Thyroid gland (tissue), 4 donors: ENCODE results near the gene AMZ1.
"Not testable (repeated sequence)": the region's sequence is repeated elsewhere in the genome, so short reads cannot be mapped to it uniquely, and the experiment has no call there.

Experiments
- POLR2A ChIP-seq, 2 donors: fragments of 450-650 bp; IDR thresholded peaks; one replicate each; pipeline ENCODE4 v1.6.1; 2017; ENCODE audit warnings: antibody characterized with exemption in 2 of 2, mild to moderate bottlenecking in 2 of 2, moderate library complexity in 1 of 2
- TF ChIP-seq, protein P1 (sequence below), 6 experiments: fragments of 200-600 bp in 3 of 6; fragments of 450-650 bp in 3 of 6; sonication (generic) in 3 of 6; IDR thresholded peaks; one replicate each; pipeline ENCODE4 v1.5.1; 2016 to 2019; ENCODE audit warnings: antibody characterized with exemption in 6 of 6, mild to moderate bottlenecking in 2 of 6, inconsistent platforms in 1 of 6, moderate library complexity in 1 of 6

DNA sequence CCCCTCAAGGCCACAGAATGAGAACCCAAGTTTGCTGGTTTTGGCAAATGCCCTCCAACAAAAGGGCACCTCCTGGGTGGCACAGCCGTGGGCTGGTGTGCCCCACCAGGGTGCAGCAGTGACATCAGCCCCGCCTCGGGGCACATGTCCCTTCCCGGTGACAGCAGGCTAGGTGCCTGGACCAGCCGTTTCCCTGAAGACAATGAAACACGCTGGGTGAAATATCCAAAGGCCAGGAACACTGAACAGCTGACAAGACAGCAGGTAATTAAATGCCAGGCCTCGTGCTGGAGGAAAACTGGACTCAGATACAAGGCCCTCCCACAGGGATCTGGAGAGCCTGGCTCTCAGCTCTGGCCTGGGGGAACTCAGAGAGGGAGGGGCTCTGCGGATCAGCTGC is 11.4 kb upstream of the AMZ1 start:
- TF ChIP-seq, protein P1, sequence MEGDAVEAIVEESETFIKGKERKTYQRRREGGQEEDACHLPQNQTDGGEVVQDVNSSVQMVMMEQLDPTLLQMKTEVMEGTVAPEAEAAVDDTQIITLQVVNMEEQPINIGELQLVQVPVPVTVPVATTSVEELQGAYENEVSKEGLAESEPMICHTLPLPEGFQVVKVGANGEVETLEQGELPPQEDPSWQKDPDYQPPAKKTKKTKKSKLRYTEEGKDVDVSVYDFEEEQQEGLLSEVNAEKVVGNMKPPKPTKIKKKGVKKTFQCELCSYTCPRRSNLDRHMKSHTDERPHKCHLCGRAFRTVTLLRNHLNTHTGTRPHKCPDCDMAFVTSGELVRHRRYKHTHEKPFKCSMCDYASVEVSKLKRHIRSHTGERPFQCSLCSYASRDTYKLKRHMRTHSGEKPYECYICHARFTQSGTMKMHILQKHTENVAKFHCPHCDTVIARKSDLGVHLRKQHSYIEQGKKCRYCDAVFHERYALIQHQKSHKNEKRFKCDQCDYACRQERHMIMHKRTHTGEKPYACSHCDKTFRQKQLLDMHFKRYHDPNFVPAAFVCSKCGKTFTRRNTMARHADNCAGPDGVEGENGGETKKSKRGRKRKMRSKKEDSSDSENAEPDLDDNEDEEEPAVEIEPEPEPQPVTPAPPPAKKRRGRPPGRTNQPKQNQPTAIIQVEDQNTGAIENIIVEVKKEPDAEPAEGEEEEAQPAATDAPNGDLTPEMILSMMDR (IDR thresholded peaks at IDR 0.05), result not testable (repeated sequence)
- TF ChIP-seq POLR2A (IDR thresholded peaks at IDR 0.05), result not testable (repeated sequence)
